ENCODE data around the gene CDK7. TPM values are rescaled to one million over a fixed set of nuclear protein-coding genes. Genes with fewer than 3 reads are reported as not detected.

CDK7 gene
- total RNA-seq = 47.6 and 55.9 TPM in 2 replicates

DNA sequence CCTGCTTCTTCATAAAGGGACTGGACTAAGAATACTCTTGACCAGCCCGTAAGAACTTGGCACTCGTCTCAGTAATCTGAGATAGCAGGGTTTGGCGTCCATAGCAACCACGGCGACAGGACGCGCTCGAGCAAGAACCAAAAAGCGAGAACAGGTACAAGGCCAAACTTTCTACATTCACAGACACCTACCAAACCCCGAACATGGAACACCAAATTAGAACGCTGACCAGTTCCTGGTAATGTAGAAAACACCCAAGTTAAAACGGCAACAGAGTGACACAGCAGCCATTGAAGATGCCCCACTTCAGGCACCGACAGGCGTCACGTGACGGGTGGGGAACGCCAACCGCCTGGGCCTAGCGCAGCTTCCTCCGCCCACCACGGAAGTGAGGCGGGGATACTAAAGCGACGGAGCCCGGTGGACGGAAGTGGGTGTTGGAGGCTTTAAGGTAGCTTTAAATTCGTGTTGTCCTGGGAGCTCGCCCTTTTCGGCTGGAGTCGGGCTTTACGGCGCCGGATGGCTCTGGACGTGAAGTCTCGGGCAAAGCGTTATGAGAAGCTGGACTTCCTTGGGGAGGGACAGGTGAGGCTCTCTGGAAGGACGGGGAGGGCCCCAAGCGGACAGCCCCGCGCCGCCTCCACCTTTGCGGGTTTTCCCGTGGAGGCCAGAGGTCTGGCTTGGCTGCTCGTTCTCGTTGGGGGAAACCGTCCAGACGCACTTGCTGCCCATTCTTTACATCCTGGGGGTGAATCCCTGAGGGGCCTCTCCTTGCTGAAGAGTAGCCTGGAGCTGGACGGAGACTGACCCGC, at the start of gene CDK7:
Gene CDK7 (plus strand): TSS at position 430 of the 812 bp plus-strand sequence. CDS start 90 bp downstream, at position 520.

DNA sequence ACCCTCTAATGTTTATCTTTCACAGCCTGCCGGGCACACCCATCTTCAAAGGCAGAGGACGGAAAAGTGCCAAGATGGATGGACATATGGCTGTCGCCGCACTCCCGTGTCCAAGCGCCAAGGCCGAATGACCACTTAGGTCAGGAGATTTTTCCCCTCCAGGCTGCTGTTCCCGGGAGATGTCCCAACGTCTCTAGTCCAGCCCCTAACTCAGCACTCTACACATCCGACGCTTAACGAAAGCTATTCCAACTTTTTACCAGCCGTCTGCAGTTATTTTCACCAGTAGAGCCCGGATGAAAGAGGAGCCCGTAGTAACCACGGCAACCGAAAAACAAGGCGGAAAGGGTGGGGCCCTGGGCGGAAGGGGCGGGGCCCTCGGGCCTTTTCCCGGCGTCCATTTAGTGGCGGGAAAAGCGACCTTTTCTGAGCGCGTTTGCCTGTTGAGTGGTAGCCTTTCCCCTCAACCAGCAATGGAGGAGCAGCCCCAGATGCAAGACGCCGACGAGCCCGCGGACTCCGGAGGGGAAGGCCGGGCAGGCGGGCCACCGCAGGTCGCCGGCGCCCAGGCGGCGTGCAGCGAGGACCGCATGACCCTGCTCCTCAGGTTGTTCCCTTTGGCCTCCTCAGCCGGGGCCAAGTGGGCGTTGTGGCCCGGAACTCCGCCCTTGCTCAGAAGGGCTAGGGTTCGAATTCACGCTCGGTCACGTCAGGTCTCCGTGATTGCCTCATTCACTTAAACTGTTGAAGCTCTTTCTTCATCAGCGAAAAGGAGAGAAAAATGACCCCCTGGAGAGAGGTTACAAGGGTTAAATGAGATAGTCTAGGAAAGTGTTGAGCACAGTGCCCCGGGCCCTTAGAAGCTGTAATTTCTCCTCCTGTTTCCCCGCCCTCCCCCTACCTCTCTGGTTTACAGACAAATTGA, 45.3 kb upstream of the CDK7 start, which contains the start of gene CENPH:
Gene CENPH (plus strand): TSS at position 422 of the 925 bp plus-strand sequence. CDS start 52 bp downstream, at position 474.

Other genes with a start within 250 kb of the CDK7 start
- 28.4 and 31.0 TPM in 2 replicates for gene SLC30A5, start 140.9 kb upstream of the CDK7 start, total RNA-seq
- 64.3 and 103 TPM in 2 replicates for gene CCNB1, start 67.7 kb upstream of the CDK7 start, total RNA-seq
- gene CENPH, start 45.3 kb upstream of the CDK7 start, total RNA-seq = 6.9 and 9.5 TPM in 2 replicates
- gene CCDC125, start 97.9 kb downstream of the CDK7 start, total RNA-seq = 6.3 and 7.8 TPM in 2 replicates
- gene AK6, start 134.6 kb downstream of the CDK7 start, total RNA-seq = 12.7 and 15.6 TPM in 2 replicates
- 75.1 and 88.0 TPM in 2 replicates for gene TAF9, start 134.6 kb downstream of the CDK7 start, total RNA-seq
- 11.4 and 19.5 TPM in 2 replicates for gene RAD17, start 134.9 kb downstream of the CDK7 start, total RNA-seq
- gene MARVELD2, start 180.2 kb downstream of the CDK7 start, total RNA-seq = 4.8 and 6.2 TPM in 2 replicates